Glutamatergic neuron (in vitro differentiated cells): ENCODE results near the gene MRPS23. TPM values are rescaled to one million over a fixed set of nuclear protein-coding genes. Genes with fewer than 3 reads are reported as not detected.

Experiments used
- DNase-seq: peaks from one replicate; pipeline ENCODE4 v3.0.0; 2022
- H3K27ac Mint-ChIP-seq: one replicate; pipeline ENCODE4 v1.8.0; 2020; ENCODE audit warnings: mild to moderate bottlenecking, mixed read lengths, inconsistent platforms; ENCODE audit not compliant: unreplicated experiment
- H3K27me3 Mint-ChIP-seq: one replicate; pipeline ENCODE4 v1.8.0; 2020; ENCODE audit warnings: mild to moderate bottlenecking, moderate library complexity, mixed read lengths, inconsistent platforms; ENCODE audit not compliant: unreplicated experiment
- H3K36me3 Mint-ChIP-seq: one replicate; pipeline ENCODE4 v1.8.0; 2020; ENCODE audit warnings: mild to moderate bottlenecking, mixed read lengths, inconsistent platforms; ENCODE audit not compliant: unreplicated experiment
- H3K4me1 Mint-ChIP-seq: one replicate; pipeline ENCODE4 v1.8.0; 2020; ENCODE audit warnings: mild to moderate bottlenecking, low read depth, mixed read lengths, inconsistent platforms; ENCODE audit not compliant: unreplicated experiment
- H3K4me3 Mint-ChIP-seq: one replicate; pipeline ENCODE4 v1.8.0; 2020; ENCODE audit warnings: mild to moderate bottlenecking, mixed read lengths, inconsistent platforms; ENCODE audit not compliant: unreplicated experiment
- H3K9me3 Mint-ChIP-seq: one replicate; pipeline ENCODE4 v1.8.0; 2020; ENCODE audit warnings: mild to moderate bottlenecking, moderate library complexity, mixed read lengths, inconsistent platforms; ENCODE audit not compliant: unreplicated experiment
- total RNA-seq: library from RNA; stranded (reverse); fragmentation: NEBNext Ultra II Directional; extraction: Animal tissue kit (Norgen Biotek cat#: 25700); gene quantifications from one replicate; pipeline ENCODE4 v1.2.1, GENCODE V29; 2021; ENCODE audit not compliant: unreplicated experiment
- TF ChIP-seq, protein P1 (sequence below): fragments of 200-600 bp; sonication (generic); IDR thresholded peaks from one replicate; pipeline ENCODE4 v1.5.0; 2021; ENCODE audit not compliant: partially characterized antibody, unreplicated experiment

Gene MRPS23
- total RNA-seq, 1 donor from 2014 or later: 50.0 TPM

GRCh38 chr17:57872536-57872935 lies 22.7 kb upstream of the MRPS23 start:
- Mint-ChIP-seq H3K4me3 (no peak overlapping the region), H3K27ac (no peak overlapping the region), H3K36me3 (peaks cover 3% of the 10 kb centered on the region), H3K4me1 (peaks cover 51% of the 10 kb centered on the region), H3K27me3 (peaks cover 6% of the 10 kb centered on the region), H3K9me3 (peaks cover 14% of the 10 kb centered on the region)
- TF ChIP-seq, protein P1, sequence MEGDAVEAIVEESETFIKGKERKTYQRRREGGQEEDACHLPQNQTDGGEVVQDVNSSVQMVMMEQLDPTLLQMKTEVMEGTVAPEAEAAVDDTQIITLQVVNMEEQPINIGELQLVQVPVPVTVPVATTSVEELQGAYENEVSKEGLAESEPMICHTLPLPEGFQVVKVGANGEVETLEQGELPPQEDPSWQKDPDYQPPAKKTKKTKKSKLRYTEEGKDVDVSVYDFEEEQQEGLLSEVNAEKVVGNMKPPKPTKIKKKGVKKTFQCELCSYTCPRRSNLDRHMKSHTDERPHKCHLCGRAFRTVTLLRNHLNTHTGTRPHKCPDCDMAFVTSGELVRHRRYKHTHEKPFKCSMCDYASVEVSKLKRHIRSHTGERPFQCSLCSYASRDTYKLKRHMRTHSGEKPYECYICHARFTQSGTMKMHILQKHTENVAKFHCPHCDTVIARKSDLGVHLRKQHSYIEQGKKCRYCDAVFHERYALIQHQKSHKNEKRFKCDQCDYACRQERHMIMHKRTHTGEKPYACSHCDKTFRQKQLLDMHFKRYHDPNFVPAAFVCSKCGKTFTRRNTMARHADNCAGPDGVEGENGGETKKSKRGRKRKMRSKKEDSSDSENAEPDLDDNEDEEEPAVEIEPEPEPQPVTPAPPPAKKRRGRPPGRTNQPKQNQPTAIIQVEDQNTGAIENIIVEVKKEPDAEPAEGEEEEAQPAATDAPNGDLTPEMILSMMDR: no peak
- DNase-seq: no peak

DNA sequence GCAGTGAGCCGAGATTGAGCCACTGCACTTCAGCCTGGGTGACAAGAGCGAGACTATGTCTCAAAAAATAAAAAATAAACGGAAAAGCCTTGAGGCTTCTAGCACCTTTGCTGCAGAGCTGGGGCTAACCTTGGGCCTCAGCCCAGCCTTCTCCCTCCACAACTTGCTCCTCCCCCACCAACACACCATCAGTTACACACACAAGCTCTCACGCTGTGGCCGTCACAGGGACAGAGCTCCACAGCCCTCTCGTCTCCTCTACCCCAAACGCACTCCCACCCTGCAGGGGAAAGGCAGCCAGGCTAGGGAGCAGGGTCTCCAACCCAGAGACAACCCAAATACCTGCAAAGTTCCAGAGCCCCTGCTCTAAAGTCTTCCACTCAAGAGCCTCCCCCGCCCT lies 22.0 kb upstream of the MRPS23 start:
- Mint-ChIP-seq H3K27ac (no peak overlapping the region), H3K9me3 (peaks cover 14% of the 10 kb centered on the region), H3K4me1 (peaks cover 53% of the 10 kb centered on the region), H3K27me3 (peaks cover 9% of the 10 kb centered on the region), H3K4me3 (no peak overlapping the region), H3K36me3 (peaks cover 3% of the 10 kb centered on the region)
- no peak for DNase-seq
- TF ChIP-seq, protein P1: no peak

DNA sequence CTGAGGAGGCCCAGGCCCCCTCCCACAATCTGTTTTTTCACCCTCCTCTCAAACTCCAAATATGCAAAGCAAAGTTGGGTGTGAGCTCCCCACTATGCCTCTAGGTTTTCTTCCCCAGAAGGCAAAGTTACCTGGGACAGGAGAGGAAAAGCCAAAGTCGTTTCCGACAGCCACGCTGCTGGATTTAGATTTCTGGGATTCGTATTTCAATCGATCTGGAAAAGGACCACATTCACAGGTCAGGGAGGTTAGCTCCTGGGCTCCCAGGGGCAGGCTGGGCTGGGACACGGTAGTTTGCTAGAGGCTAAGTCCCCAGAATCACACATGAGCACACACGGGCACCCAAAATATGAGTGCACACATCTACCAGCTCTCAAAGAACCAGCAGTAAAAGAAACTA lies 21.3 kb upstream of the MRPS23 start:
- no peak overlapping the region for H3K27ac Mint-ChIP-seq
- H3K27me3 Mint-ChIP-seq: peaks cover 9% of the 10 kb centered on the region
- no peak for DNase-seq
- H3K9me3 Mint-ChIP-seq: peaks cover 11% of the 10 kb centered on the region
- no peak overlapping the region for H3K4me3 Mint-ChIP-seq
- peaks cover 47% of the 10 kb centered on the region for H3K4me1 Mint-ChIP-seq
- TF ChIP-seq, protein P1: no peak
- H3K36me3 Mint-ChIP-seq: peaks cover 3% of the 10 kb centered on the region

GRCh38 chr17:57870283-57870635 lies 20.4 kb upstream of the MRPS23 start:
- Mint-ChIP-seq H3K4me1 (peaks cover 39% of the 10 kb centered on the region), H3K27ac (no peak overlapping the region), H3K9me3 (peaks cover 5% of the 10 kb centered on the region), H3K4me3 (peak overlapping the region; percentile 52), H3K27me3 (peaks cover 9% of the 10 kb centered on the region), H3K36me3 (peaks cover 3% of the 10 kb centered on the region)
- DNase-seq: no peak
- TF ChIP-seq, protein P1: no peak

- H3K4me3 Mint-ChIP-seq: no peak overlapping the region
- peaks cover 3% of the 10 kb centered on the region for H3K36me3 Mint-ChIP-seq
- peaks cover 39% of the 10 kb centered on the region for H3K4me1 Mint-ChIP-seq
- DNase-seq: no peak
- H3K27ac Mint-ChIP-seq: peak overlapping the region; percentile 31
- H3K27me3 Mint-ChIP-seq: peaks cover 11% of the 10 kb centered on the region
- TF ChIP-seq, protein P1: no peak
- H3K9me3 Mint-ChIP-seq: peaks cover 4% of the 10 kb centered on the region
Measured at GRCh38 chr17:57869617-57870282, 19.9 kb upstream of the MRPS23 start.
